SK-N-SH (cell line): Measurements from ENCODE around the gene HNRNPC.

ENCODE experiments used
- CTCF ChIP-seq: fragments of 200-600 bp; sonication (generic); IDR thresholded peaks from 2 replicates; pipeline ENCODE4 v1.6.1; 2017; ENCODE audit warnings: antibody characterized with exemption, mild to moderate bottlenecking, moderate library complexity
- PBX3 ChIP-seq: IDR thresholded peaks from 2 replicates; pipeline ENCODE4; 2012
- RCOR1 ChIP-seq: fragments of 150-350 bp; IDR thresholded peaks from 2 replicates; pipeline ENCODE4 v1.6.1; 2017; ENCODE audit warnings: antibody characterized with exemption, low read length
- REST ChIP-seq: IDR thresholded peaks from 2 replicates; pipeline ENCODE4 v1.6.1; 2012; ENCODE audit warnings: mild to moderate bottlenecking, low read depth, low read length, moderate library complexity
- USF2 ChIP-seq: fragments of 150-350 bp; IDR thresholded peaks from 2 replicates; pipeline ENCODE4 v1.6.1; 2017; ENCODE audit warnings: antibody characterized with exemption, low read length, low read depth, borderline replicate concordance

GRCh38 chr14:21258889-21259787 lies 10.1 kb downstream of the HNRNPC start:
- TF ChIP-seq CTCF, result no peak
- no peak for TF ChIP-seq REST
- TF ChIP-seq RCOR1, result no peak
- no peak for TF ChIP-seq USF2
- no peak for TF ChIP-seq PBX3
